B cell (primary cell): ENCODE measurements around the gene PRSS16.

ENCODE experiments used
- CTCF ChIP-seq: fragments of 200-600 bp; IDR thresholded peaks from one replicate; pipeline ENCODE4 v1.8.0; 2022; ENCODE audit warnings: antibody characterized with exemption, mild to moderate bottlenecking
- EZH2 ChIP-seq: IDR thresholded peaks from 2 replicates; pipeline ENCODE4 v1.6.1; 2012; ENCODE audit warnings: borderline replicate concordance, low read depth, mild to moderate bottlenecking, moderate library complexity, low read length; ENCODE audit not compliant: insufficient read depth, poor library complexity, severe bottlenecking

- no peak for TF ChIP-seq EZH2
- no peak for TF ChIP-seq CTCF
Observed at GRCh38 chr6:27251112-27251605, 3.7 kb downstream of the PRSS16 start.
